Measurements from ENCODE around the gene USP40. TPM values are rescaled to one million over a fixed set of nuclear protein-coding genes. Genes with fewer than 3 reads are reported as not detected.

USP40 gene
- total RNA-seq, 1 donor from 2014 or later, result 32.9 TPM

DNA sequence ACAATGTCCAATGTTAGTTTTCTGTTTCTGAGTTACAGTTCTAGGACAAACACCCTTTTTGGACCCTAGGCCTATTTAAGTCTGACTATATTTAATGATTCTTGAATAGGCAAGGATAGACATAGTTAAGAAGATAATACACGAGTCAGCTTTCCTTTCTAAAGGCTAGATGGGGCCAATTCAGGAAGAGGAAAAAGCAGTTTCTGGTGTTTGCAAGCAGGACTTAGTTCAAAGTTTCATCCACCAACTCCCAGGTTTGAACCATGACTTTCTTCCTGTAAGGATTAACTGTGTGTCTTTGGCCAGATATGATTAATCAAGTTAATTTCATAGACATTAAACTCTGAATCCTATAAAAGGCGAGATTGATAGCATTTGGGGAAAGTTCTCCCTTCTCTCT is 66.7 kb downstream of the USP40 start:
- H3K36me3 Mint-ChIP-seq, result peaks cover 25% of the 10 kb centered on the region
- Histone ChIP-seq H3K9me3 (ENCODE audit: low read depth) (peaks cover 10% of the 10 kb centered on the region), H3K4me1 (no peaks in the 10 kb centered on the region), H3K9ac (no peak overlapping the region), H3F3A (ENCODE audit: low read depth) (no peaks in the 10 kb centered on the region), H3K36me3 (no peaks in the 10 kb centered on the region), H3K4me2 (no peak overlapping the region), H4K20me1 (ENCODE audit: low read depth) (no peaks in the 10 kb centered on the region), H3K27ac (no peak overlapping the region), H3K27me3 (no peaks in the 10 kb centered on the region), H3K79me2 (ENCODE audit: low read depth) (no peaks in the 10 kb centered on the region), H3K4me3 (no peak overlapping the region), H2AFZ (replicated peaks) (no peak overlapping the region)
- H3K4me3 Mint-ChIP-seq, result no peak overlapping the region
- DNase-seq (ENCODE audit: low spot score), result no peak
- no peaks in the 10 kb centered on the region for H3K27me3 Mint-ChIP-seq (ENCODE audit: insufficient read depth, low read depth)
- no peaks in the 10 kb centered on the region for H3K4me1 Mint-ChIP-seq
- no peak overlapping the region for H3K27ac Mint-ChIP-seq
- TF ChIP-seq EZH2phosphoT487 (IDR thresholded peaks at IDR 0.05) (no peak), EZH2 (IDR thresholded peaks at IDR 0.05) (no peak)
- TF ChIP-seq, protein P1, sequence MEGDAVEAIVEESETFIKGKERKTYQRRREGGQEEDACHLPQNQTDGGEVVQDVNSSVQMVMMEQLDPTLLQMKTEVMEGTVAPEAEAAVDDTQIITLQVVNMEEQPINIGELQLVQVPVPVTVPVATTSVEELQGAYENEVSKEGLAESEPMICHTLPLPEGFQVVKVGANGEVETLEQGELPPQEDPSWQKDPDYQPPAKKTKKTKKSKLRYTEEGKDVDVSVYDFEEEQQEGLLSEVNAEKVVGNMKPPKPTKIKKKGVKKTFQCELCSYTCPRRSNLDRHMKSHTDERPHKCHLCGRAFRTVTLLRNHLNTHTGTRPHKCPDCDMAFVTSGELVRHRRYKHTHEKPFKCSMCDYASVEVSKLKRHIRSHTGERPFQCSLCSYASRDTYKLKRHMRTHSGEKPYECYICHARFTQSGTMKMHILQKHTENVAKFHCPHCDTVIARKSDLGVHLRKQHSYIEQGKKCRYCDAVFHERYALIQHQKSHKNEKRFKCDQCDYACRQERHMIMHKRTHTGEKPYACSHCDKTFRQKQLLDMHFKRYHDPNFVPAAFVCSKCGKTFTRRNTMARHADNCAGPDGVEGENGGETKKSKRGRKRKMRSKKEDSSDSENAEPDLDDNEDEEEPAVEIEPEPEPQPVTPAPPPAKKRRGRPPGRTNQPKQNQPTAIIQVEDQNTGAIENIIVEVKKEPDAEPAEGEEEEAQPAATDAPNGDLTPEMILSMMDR (IDR thresholded peaks at IDR 0.05), result no peak
- peaks cover 17% of the 10 kb centered on the region for H3K9me3 Mint-ChIP-seq

- H3K4me3 ChIP-seq, result no peak overlapping the region
- H3K9ac ChIP-seq, result no peak overlapping the region
- no peaks in the 10 kb centered on the region for H3K4me1 ChIP-seq
- no peaks in the 10 kb centered on the region for H3K4me1 Mint-ChIP-seq
- no peak overlapping the region for H2AFZ ChIP-seq (replicated peaks)
- no peak overlapping the region for H3K27ac Mint-ChIP-seq
- H3K27ac ChIP-seq, result no peak overlapping the region
- peaks cover 20% of the 10 kb centered on the region for H3K36me3 Mint-ChIP-seq
- no peaks in the 10 kb centered on the region for H3K27me3 ChIP-seq
- H3K9me3 Mint-ChIP-seq, result peaks cover 9% of the 10 kb centered on the region
- no peak for TF ChIP-seq EZH2phosphoT487 (IDR thresholded peaks at IDR 0.05)
- no peak for TF ChIP-seq EZH2 (IDR thresholded peaks at IDR 0.05)
- TF ChIP-seq, protein P1 (IDR thresholded peaks at IDR 0.05), result no peak
- no peaks in the 10 kb centered on the region for H3K36me3 ChIP-seq
- H3K79me2 ChIP-seq (ENCODE audit: low read depth), result no peaks in the 10 kb centered on the region
- H3K4me3 Mint-ChIP-seq, result no peak overlapping the region
- no peak overlapping the region for H3K4me2 ChIP-seq
- DNase-seq (ENCODE audit: low spot score), result no peak
- H3F3A ChIP-seq (ENCODE audit: low read depth), result no peaks in the 10 kb centered on the region
- no peaks in the 10 kb centered on the region for H4K20me1 ChIP-seq (ENCODE audit: low read depth)
- peaks cover 4% of the 10 kb centered on the region for H3K9me3 ChIP-seq (ENCODE audit: low read depth)
- no peaks in the 10 kb centered on the region for H3K27me3 Mint-ChIP-seq (ENCODE audit: insufficient read depth, low read depth)
Measured at GRCh38 chr2:233498126-233498525, 68.5 kb downstream of the USP40 start.

DNA sequence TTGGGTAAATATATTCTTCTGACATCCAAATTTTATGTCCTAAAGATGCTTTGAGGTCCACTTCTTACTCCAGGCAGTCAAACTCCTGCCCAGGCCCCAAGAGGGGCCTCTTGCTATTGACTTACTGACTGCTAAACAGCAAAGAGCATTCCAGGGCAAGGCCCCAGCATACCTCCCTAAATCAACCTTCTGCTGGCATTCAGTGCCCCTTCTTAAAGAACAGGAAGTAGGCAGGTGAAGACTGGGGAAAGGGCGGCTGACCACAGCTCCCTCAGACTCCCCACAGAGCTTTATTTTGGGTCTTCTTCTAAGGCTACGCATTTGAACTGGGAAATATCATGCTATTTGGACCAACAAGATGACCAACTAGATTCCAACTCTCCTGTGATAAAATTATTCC is 68.9 kb downstream of the USP40 start:
- H3K27ac Mint-ChIP-seq, result no peak overlapping the region
- peaks cover 19% of the 10 kb centered on the region for H3K36me3 Mint-ChIP-seq
- no peak overlapping the region for H3K9ac ChIP-seq
- H3K27ac ChIP-seq, result no peak overlapping the region
- H3K4me3 ChIP-seq, result no peak overlapping the region
- H3K4me2 ChIP-seq, result no peak overlapping the region
- H3K9me3 Mint-ChIP-seq, result peaks cover 5% of the 10 kb centered on the region
- no peak overlapping the region for H3K4me3 Mint-ChIP-seq
- no peaks in the 10 kb centered on the region for H3K9me3 ChIP-seq (ENCODE audit: low read depth)
- no peaks in the 10 kb centered on the region for H3K27me3 ChIP-seq
- no peaks in the 10 kb centered on the region for H3F3A ChIP-seq (ENCODE audit: low read depth)
- no peak for DNase-seq (ENCODE audit: low spot score)
- H3K27me3 Mint-ChIP-seq (ENCODE audit: insufficient read depth, low read depth), result no peaks in the 10 kb centered on the region
- no peaks in the 10 kb centered on the region for H4K20me1 ChIP-seq (ENCODE audit: low read depth)
- no peak overlapping the region for H2AFZ ChIP-seq (replicated peaks)
- no peaks in the 10 kb centered on the region for H3K4me1 Mint-ChIP-seq
- H3K79me2 ChIP-seq (ENCODE audit: low read depth), result no peaks in the 10 kb centered on the region
- H3K36me3 ChIP-seq, result no peaks in the 10 kb centered on the region
- TF ChIP-seq EZH2phosphoT487 (IDR thresholded peaks at IDR 0.05) (no peak), EZH2 (IDR thresholded peaks at IDR 0.05) (no peak)
- TF ChIP-seq, protein P1 (IDR thresholded peaks at IDR 0.05), result no peak
- no peaks in the 10 kb centered on the region for H3K4me1 ChIP-seq
